ENCODE measurements around the gene DNAH12.
"Not testable (repeated sequence)": the region's sequence is repeated elsewhere in the genome, so short reads cannot be mapped to it uniquely, and the experiment has no call there.

Gene DNAH12

GRCh38 chr3:57402675-57403074, 141.5 kb downstream of the DNAH12 start:
- DNase-seq (ENCODE audit: low read depth, low spot score), result no peak

- no peak for DNase-seq (ENCODE audit: low read depth, low spot score)
Measured at GRCh38 chr3:57397175-57398026, 146.7 kb downstream of the DNAH12 start.

- DNase-seq (ENCODE audit: low read depth, low spot score), result no peak
Measured at GRCh38 chr3:57393977-57394376, 150.2 kb downstream of the DNAH12 start.

GRCh38 chr3:57391767-57392166, 152.4 kb downstream of the DNAH12 start:
- DNase-seq (ENCODE audit: low read depth, low spot score), result no peak

GRCh38 chr3:57389271-57389670, 154.9 kb downstream of the DNAH12 start:
- no peak for DNase-seq (ENCODE audit: low read depth, low spot score)

- DNase-seq (ENCODE audit: low read depth, low spot score), result no peak
Measured at GRCh38 chr3:57386307-57386706, 157.8 kb downstream of the DNAH12 start.

GRCh38 chr3:57385498-57385897, 158.6 kb downstream of the DNAH12 start:
- no peak for DNase-seq (ENCODE audit: low read depth, low spot score)

GRCh38 chr3:57383838-57384237, 160.3 kb downstream of the DNAH12 start:
- DNase-seq (ENCODE audit: low read depth, low spot score), result no peak

GRCh38 chr3:57383406-57383805, 160.7 kb downstream of the DNAH12 start:
- no peak for DNase-seq (ENCODE audit: low read depth, low spot score)

- no peak for DNase-seq (ENCODE audit: low read depth, low spot score)
Measured at GRCh38 chr3:57382933-57383332, 161.2 kb downstream of the DNAH12 start.

GRCh38 chr3:57370341-57370740, 173.8 kb downstream of the DNAH12 start:
- no peak for DNase-seq (ENCODE audit: low read depth, low spot score)

GRCh38 chr3:57365089-57365488, 179.1 kb downstream of the DNAH12 start:
- not testable (repeated sequence) for DNase-seq (ENCODE audit: low read depth, low spot score)

GRCh38 chr3:57356275-57356674, 187.9 kb downstream of the DNAH12 start:
- not testable (repeated sequence) for DNase-seq (ENCODE audit: low read depth, low spot score)

- DNase-seq (ENCODE audit: low read depth, low spot score), result no peak
Measured at GRCh38 chr3:57354768-57355167, 189.4 kb downstream of the DNAH12 start.

- DNase-seq (ENCODE audit: low read depth, low spot score), result no peak
Measured at GRCh38 chr3:57350271-57350670, 193.9 kb downstream of the DNAH12 start.

- DNase-seq (ENCODE audit: low read depth, low spot score), result not testable (repeated sequence)
Measured at GRCh38 chr3:57339071-57339642, 205.0 kb downstream of the DNAH12 start.

- not testable (repeated sequence) for DNase-seq (ENCODE audit: low read depth, low spot score)
Measured at GRCh38 chr3:57338272-57339070, 205.7 kb downstream of the DNAH12 start.

GRCh38 chr3:57335283-57335938, 208.7 kb downstream of the DNAH12 start:
- no peak for DNase-seq (ENCODE audit: low read depth, low spot score)

- DNase-seq (ENCODE audit: low read depth, low spot score), result no peak
Measured at GRCh38 chr3:57331078-57331610, 213.0 kb downstream of the DNAH12 start.

- DNase-seq (ENCODE audit: low read depth, low spot score), result not testable (repeated sequence)
Measured at GRCh38 chr3:57326498-57326897, 217.6 kb downstream of the DNAH12 start.

- DNase-seq (ENCODE audit: low read depth, low spot score), result no peak
Measured at GRCh38 chr3:57314204-57314603, 229.9 kb downstream of the DNAH12 start.

Measured in smooth muscle cell of the brain vasculature (primary cell).